ENCODE measurements around the gene C16orf54. TPM values are rescaled to one million over a fixed set of nuclear protein-coding genes. Genes with fewer than 3 reads are reported as not detected.

The C16orf54 gene
- total and polyA plus RNA-seq, 9 of the 15 experiments (the other 6 are each of a cell fraction or from before 2014, with no cell fraction given) = 0.09 TPM; not detected in 8

DNA sequence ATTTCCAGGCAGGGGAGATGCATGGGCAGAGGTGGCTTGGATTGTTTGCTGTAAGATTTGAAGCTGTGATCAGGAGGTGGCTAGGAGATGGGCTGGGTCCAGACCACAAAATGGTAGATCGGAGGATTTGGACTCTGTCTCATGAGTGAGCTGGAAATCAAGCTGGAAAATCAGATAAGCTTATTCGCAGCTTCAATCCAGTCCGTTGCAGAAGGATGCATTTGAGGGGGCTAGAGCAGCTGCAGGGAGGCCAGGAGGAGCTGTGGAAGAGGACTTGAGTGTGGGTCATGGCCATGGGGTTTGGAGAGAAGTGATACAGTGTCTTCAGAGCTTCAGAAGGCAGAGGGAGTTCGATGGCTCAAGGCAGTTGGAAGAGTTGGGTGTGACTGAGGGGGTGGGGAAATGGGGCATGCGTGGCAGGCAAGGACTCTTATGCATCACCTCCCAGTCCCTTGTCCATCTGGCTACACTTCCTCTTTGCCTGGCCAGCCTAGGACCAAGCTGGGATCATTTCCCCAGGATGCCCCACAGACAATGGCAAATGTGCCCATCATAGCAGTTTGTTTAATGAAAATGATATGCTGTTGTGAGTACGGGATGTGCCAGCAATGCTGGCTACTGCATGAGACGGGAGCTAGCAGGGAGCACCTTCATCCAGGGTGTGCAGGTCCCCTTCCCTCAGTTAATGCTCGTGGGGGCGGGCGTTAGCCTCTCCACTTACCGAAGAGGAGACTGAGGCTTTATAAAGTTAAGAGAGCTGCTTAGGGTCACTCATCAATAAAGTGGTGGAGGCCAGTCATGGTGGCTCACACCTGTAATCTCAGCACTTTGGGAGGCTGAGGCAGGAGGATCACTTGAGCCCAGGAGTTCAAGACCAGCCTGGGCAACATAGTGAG lies 46.2 kb downstream of the C16orf54 start (continued):
- TF ChIP-seq, protein P1, sequence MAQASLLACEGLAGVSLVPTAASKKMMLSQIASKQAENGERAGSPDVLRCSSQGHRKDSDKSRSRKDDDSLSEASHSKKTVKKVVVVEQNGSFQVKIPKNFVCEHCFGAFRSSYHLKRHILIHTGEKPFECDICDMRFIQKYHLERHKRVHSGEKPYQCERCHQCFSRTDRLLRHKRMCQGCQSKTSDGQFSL (CRISPR knock-in tag; IDR thresholded peaks at IDR 0.05) = no peak
- TF ChIP-seq, protein P1 (tag; IDR thresholded peaks at IDR 0.05) = no peak
- TF ChIP-seq, protein P2, sequence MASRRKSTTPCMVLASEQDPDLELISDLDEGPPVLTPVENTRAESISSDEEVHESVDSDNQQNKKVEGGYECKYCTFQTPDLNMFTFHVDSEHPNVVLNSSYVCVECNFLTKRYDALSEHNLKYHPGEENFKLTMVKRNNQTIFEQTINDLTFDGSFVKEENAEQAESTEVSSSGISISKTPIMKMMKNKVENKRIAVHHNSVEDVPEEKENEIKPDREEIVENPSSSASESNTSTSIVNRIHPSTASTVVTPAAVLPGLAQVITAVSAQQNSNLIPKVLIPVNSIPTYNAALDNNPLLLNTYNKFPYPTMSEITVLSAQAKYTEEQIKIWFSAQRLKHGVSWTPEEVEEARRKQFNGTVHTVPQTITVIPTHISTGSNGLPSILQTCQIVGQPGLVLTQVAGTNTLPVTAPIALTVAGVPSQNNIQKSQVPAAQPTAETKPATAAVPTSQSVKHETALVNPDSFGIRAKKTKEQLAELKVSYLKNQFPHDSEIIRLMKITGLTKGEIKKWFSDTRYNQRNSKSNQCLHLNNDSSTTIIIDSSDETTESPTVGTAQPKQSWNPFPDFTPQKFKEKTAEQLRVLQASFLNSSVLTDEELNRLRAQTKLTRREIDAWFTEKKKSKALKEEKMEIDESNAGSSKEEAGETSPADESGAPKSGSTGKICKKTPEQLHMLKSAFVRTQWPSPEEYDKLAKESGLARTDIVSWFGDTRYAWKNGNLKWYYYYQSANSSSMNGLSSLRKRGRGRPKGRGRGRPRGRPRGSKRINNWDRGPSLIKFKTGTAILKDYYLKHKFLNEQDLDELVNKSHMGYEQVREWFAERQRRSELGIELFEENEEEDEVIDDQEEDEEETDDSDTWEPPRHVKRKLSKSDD (conservative IDR thresholded peaks at IDR 0.05; ENCODE audit: low read length) = no peak
- TF ChIP-seq, protein P3, sequence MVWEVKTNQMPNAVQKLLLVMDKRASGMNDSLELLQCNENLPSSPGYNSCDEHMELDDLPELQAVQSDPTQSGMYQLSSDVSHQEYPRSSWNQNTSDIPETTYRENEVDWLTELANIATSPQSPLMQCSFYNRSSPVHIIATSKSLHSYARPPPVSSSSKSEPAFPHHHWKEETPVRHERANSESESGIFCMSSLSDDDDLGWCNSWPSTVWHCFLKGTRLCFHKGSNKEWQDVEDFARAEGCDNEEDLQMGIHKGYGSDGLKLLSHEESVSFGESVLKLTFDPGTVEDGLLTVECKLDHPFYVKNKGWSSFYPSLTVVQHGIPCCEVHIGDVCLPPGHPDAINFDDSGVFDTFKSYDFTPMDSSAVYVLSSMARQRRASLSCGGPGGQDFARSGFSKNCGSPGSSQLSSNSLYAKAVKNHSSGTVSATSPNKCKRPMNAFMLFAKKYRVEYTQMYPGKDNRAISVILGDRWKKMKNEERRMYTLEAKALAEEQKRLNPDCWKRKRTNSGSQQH (CRISPR knock-in tag; IDR thresholded peaks at IDR 0.05) = no peak
- TF ChIP-seq, protein P4, sequence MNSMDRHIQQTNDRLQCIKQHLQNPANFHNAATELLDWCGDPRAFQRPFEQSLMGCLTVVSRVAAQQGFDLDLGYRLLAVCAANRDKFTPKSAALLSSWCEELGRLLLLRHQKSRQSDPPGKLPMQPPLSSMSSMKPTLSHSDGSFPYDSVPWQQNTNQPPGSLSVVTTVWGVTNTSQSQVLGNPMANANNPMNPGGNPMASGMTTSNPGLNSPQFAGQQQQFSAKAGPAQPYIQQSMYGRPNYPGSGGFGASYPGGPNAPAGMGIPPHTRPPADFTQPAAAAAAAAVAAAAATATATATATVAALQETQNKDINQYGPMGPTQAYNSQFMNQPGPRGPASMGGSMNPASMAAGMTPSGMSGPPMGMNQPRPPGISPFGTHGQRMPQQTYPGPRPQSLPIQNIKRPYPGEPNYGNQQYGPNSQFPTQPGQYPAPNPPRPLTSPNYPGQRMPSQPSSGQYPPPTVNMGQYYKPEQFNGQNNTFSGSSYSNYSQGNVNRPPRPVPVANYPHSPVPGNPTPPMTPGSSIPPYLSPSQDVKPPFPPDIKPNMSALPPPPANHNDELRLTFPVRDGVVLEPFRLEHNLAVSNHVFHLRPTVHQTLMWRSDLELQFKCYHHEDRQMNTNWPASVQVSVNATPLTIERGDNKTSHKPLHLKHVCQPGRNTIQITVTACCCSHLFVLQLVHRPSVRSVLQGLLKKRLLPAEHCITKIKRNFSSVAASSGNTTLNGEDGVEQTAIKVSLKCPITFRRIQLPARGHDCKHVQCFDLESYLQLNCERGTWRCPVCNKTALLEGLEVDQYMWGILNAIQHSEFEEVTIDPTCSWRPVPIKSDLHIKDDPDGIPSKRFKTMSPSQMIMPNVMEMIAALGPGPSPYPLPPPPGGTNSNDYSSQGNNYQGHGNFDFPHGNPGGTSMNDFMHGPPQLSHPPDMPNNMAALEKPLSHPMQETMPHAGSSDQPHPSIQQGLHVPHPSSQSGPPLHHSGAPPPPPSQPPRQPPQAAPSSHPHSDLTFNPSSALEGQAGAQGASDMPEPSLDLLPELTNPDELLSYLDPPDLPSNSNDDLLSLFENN (IDR thresholded peaks at IDR 0.05; ENCODE audit: low read depth in 2 of 2, low read length in 2 of 2) = no peak
- TF ChIP-seq, protein P5, sequence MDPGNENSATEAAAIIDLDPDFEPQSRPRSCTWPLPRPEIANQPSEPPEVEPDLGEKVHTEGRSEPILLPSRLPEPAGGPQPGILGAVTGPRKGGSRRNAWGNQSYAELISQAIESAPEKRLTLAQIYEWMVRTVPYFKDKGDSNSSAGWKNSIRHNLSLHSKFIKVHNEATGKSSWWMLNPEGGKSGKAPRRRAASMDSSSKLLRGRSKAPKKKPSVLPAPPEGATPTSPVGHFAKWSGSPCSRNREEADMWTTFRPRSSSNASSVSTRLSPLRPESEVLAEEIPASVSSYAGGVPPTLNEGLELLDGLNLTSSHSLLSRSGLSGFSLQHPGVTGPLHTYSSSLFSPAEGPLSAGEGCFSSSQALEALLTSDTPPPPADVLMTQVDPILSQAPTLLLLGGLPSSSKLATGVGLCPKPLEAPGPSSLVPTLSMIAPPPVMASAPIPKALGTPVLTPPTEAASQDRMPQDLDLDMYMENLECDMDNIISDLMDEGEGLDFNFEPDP (CRISPR knock-in tag; IDR thresholded peaks at IDR 0.05) = no peak
- TF ChIP-seq ZKSCAN3 (CRISPR knock-in tag; IDR thresholded peaks at IDR 0.05) (no peak), RNF2 (IDR thresholded peaks at IDR 0.05) (no peak), FOXJ3 (CRISPR knock-in tag; IDR thresholded peaks at IDR 0.05) (no peak), POU5F1 (IDR thresholded peaks at IDR 0.05; ENCODE audit: borderline replicate concordance, low read depth, low read length, partially characterized antibody) (no peak)
- TF ChIP-seq, protein P6, sequence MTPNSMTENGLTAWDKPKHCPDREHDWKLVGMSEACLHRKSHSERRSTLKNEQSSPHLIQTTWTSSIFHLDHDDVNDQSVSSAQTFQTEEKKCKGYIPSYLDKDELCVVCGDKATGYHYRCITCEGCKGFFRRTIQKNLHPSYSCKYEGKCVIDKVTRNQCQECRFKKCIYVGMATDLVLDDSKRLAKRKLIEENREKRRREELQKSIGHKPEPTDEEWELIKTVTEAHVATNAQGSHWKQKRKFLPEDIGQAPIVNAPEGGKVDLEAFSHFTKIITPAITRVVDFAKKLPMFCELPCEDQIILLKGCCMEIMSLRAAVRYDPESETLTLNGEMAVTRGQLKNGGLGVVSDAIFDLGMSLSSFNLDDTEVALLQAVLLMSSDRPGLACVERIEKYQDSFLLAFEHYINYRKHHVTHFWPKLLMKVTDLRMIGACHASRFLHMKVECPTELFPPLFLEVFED (CRISPR knock-in tag; conservative IDR thresholded peaks at IDR 0.05) = no peak
- TF ChIP-seq, protein P7, sequence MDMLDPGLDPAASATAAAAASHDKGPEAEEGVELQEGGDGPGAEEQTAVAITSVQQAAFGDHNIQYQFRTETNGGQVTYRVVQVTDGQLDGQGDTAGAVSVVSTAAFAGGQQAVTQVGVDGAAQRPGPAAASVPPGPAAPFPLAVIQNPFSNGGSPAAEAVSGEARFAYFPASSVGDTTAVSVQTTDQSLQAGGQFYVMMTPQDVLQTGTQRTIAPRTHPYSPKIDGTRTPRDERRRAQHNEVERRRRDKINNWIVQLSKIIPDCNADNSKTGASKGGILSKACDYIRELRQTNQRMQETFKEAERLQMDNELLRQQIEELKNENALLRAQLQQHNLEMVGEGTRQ (CRISPR knock-in tag; IDR thresholded peaks at IDR 0.05) = no peak
